GM13976 (cell line): ENCODE results near the gene C5orf63.

ENCODE experiments used
- DNase-seq: peaks from one replicate; pipeline ENCODE4 v3.0.0; 2012; ENCODE audit warnings: low spot score
- in situ Hi-C: fragments of 300-500 bp; cut with MboI; formaldehyde crosslinking; loops from one replicate; pipeline ENCODE4 v1.12.0; 2022; ENCODE audit warnings: low sequenced_read_pairs, mixed read lengths, inconsistent platforms; ENCODE audit not compliant: unreplicated experiment
- TF ChIP-seq, protein P1 (sequence below): IDR thresholded peaks from 2 replicates; pipeline ENCODE4 v1.5.1; 2012; ENCODE audit warnings: borderline replicate concordance, mild to moderate bottlenecking; ENCODE audit not compliant: insufficient read depth; ENCODE audit errors: extremely low read depth, missing control alignments, control extremely low read depth

Gene C5orf63

DNA sequence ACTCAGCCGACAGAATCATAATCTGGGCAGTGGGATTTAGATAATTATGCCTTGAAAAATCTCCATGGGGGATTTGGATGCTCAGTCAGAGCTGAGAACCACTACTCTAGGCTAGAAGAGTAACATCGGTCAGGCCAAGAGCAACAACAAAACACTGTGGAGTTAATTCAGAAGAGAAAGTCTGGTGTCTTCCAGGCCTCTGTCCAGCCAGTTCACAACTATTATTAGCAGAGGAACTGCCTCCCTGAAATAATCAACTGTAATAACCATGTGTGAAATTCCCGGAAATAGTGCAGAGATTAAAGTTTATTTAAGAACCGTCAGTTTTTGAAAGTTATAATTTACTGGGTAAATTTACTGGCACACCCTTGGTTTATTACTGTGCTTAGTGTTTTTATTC is 34.8 kb downstream of the C5orf63 start:
- in situ Hi-C loops: no loop called here
- DNase-seq: no peak

DNA sequence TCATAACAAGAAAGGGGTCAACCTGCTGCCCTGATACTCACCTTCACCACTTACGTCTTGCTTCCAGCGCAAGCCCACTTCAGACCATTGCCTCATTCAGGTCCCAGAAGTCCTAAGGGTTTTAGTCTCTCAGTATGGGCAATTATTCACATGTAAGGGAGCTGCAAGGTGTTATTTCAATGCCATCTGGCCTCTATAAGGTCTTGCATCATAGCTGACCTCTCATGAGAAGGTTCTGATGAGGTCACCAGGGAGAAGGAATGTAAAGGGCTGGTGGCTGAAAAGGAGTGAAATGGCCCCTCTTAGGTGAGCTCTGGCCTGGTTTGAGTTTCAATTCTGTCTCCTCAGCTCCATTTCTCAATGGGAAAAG is 41.5 kb downstream of the C5orf63 start:
- no peak for DNase-seq
- TF ChIP-seq, protein P1, sequence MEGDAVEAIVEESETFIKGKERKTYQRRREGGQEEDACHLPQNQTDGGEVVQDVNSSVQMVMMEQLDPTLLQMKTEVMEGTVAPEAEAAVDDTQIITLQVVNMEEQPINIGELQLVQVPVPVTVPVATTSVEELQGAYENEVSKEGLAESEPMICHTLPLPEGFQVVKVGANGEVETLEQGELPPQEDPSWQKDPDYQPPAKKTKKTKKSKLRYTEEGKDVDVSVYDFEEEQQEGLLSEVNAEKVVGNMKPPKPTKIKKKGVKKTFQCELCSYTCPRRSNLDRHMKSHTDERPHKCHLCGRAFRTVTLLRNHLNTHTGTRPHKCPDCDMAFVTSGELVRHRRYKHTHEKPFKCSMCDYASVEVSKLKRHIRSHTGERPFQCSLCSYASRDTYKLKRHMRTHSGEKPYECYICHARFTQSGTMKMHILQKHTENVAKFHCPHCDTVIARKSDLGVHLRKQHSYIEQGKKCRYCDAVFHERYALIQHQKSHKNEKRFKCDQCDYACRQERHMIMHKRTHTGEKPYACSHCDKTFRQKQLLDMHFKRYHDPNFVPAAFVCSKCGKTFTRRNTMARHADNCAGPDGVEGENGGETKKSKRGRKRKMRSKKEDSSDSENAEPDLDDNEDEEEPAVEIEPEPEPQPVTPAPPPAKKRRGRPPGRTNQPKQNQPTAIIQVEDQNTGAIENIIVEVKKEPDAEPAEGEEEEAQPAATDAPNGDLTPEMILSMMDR: no peak
- in situ Hi-C loops: no loop called here

More for the DNA sequence above, 34.8 kb downstream of the C5orf63 start:
- TF ChIP-seq, protein P1: no peak

DNA sequence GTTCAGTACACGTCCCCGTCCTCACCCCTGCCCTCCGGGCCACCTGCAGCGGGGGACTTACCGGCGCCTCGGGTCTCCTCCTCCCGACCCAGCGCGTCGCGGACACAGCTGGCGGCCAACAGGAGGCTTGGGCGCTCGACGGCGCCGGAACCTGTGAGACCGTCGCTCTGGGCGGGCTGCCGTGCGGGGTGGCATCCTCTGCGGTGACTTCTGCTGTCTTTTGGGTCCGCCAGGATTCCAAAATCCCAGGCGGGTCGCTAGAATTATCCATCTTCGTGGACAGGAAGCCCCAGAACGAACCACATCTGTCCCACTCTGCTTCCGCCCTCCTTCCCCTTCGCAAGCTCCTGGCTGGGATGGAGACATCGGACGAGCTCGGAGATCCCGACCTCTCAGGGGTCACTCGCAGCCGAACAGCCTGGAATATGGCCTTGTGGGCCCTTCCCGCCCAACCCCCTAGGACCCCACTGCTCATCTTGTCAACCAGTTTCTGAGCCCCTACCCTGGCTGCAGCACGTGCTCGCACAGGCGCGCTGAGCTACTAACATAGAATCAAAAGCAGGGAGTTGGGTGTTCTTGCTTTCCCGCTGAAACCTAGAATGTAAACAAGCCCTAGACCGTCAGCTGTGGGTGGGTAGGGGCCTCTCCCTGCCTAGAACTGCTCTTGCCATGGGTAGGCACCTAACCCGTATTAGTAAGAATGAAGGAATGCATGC is 42.0 kb downstream of the C5orf63 start:
- TF ChIP-seq, protein P1: no peak
- in situ Hi-C loops: no loop called here
- DNase-seq: peak; percentile 56

DNA sequence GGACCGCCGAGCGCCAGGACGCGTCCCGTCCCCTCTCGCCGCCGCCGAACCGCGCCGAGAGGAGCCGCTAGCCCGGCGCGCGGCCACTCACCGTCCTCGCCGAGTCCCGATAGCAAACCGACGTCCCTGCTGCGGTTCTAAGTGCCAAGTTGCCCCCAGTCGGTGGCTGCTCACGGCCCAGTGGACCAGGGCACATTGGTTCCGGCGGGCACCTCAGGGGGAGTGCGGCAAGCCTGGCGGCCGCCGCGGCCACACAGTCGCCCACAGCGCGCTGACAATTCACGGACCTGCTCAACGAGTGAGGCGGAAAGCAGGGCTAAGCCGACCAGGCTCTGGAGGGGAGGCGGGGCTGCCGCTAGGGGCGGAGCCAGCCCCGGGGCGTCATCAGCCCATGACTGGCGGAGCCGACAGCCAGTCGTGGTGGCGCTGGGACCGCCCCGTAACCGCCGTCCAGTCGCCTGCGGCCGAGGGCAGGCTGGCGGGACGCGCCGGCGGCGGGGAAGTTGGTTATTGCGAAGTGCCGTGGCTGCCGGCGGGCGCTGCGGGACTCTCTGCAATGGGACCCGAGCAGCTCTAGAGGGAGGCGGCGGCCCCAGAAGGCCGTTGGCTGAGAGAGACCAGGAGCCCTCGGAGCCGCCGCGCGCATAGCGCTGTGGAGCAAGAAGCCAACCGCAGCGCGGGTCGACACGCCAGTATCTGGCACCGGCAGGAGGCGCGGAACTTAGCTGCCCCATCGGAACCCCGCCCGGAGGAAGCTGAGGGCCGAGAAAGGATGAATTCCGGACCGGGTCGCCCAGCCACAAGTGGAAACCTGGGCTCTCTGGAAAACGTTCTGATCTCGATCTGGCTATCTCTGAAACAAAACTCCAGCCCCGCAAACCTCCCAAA is 42.8 kb downstream of the C5orf63 start, which contains the start of gene MARCHF3:
Gene MARCHF3, minus strand, starts transcription at position 300 of the 888 bp plus-strand sequence. CDS start 112,387 bp downstream, outside the sequence.
- TF ChIP-seq, protein P1: peak; percentile 16
- in situ Hi-C loops: no loop called here
- peak; percentile 99 for DNase-seq

DNA sequence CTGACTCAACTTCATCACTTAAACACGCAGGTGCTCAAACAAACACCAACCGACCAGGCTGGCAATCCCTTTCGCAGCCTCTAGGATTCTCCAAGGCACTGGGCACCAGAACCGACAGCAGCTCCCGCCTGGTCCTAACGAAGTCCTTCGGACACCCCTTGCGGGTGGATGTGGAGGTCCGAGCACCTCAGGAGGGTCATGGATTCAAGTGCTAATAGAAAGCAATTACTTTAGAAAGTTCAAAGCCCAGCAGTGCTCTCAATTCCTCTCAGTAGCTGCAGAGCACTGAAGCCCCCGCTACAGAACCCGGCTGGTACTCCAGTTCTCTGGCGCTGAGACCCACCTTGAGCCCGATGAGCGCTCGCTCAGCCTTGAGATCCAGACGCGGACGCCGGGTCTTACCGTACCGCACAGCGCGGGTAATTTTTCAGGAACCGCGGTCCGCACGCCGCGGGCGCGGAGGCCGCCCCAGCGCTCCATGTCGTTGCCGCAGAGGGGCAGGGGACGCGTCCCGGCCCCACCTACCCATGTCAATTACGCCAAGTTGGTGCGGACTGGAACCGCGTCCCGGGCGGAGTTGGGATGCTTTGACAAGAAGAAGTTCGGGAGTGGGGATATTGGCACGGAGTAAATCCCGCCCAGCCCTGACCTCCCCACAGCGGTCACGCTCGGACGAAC is 43.6 kb downstream of the C5orf63 start:
- TF ChIP-seq, protein P1: no peak
- in situ Hi-C loops: no loop called here
- DNase-seq: peak; percentile 40

DNA sequence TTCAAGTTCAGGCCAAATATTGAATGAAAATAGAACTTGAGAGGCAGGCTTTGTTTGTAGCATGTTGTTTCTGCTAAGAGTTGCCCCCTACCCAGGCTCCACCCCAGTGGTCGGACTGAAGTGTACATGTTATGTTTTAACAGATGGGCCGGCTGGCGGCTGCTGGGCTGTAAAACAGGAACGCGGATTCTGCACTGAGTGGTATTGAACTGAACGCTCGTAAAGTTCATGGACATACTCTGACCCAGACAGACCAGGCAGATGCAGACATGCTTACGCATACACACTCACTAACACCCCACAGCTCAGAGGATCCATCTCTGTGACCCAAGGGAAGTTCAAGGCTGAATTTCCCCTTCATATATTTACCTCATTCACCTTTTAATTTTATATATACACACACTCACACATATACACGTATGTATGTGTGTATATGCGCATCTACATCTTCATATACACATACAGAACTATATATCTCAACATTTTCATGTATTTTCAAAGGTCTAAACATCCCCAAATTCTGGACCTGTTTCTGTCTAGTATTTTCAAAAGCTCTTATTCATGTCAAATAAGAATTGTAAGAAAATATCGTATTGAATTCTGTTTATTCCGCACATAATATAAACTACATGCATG is 44.4 kb downstream of the C5orf63 start:
- DNase-seq: no peak
- TF ChIP-seq, protein P1: no peak
- in situ Hi-C loops: no loop called here
